Keratinocyte (primary cell): Measurements from ENCODE around the gene TECTB. TPM values are rescaled to one million over a fixed set of nuclear protein-coding genes. Genes with fewer than 3 reads are reported as not detected.

Experiments used
- DNase-seq: peaks from one replicate; pipeline ENCODE4 v3.0.0-alpha.2; 2011; ENCODE audit warnings: low read depth, missing footprints, low spot score
- FAIRE-seq: peaks from 2 replicates; lab custom pipeline; 2011; peaks lifted over from hg19 to GRCh38; lab: Jason Lieb, UNC
- H2AFZ ChIP-seq: 2 replicates; pipeline ENCODE4 v1.6.0; 2012; ENCODE audit warnings: low read length, control low read depth, inconsistent platforms; ENCODE audit not compliant: control insufficient read depth
- H3K27ac ChIP-seq: 2 replicates; pipeline ENCODE4 v1.5.1; 2011; ENCODE audit warnings: low read length; ENCODE audit not compliant: control insufficient read depth, insufficient read depth
- H3K27me3 ChIP-seq: 3 replicates; pipeline ENCODE4 v1.6.0; 2011; ENCODE audit warnings: low read length; ENCODE audit not compliant: control insufficient read depth, insufficient read depth; ENCODE audit errors: extremely low read depth
- H3K36me3 ChIP-seq, 2 experiments: 2 replicates in 1 of 2; 3 replicates in 1 of 2; pipeline ENCODE4 v1.5.1; 2011; ENCODE audit warnings: low read length in 2 of 2, mild to moderate bottlenecking in 1 of 2; ENCODE audit not compliant: control insufficient read depth in 2 of 2, insufficient read depth in 2 of 2; ENCODE audit errors: extremely low read depth in 1 of 2
- H3K4me1 ChIP-seq: 3 replicates; pipeline ENCODE4 v1.5.1; 2011; ENCODE audit warnings: low read length; ENCODE audit not compliant: control insufficient read depth, insufficient read depth; ENCODE audit errors: extremely low read depth
- H3K4me2 ChIP-seq: 3 replicates; pipeline ENCODE4 v1.6.0; 2011; ENCODE audit warnings: low read depth, low read length; ENCODE audit not compliant: control insufficient read depth, insufficient read depth; ENCODE audit errors: extremely low read depth
- H3K4me3 ChIP-seq, 3 experiments: fragments of 200-600 bp in 1 of 3; sonication (generic) in 1 of 3; 2 replicates in 2 of 3; 3 replicates in 1 of 3; pipeline ENCODE4 v1.5.1; 2011 to 2016; ENCODE audit warnings: low read length in 3 of 3, mild to moderate bottlenecking in 3 of 3, control low read depth in 2 of 3, inconsistent platforms in 1 of 3, low read depth in 1 of 3, mixed read lengths in 1 of 3, mixed run types in 1 of 3, moderate library complexity in 1 of 3; ENCODE audit not compliant: control insufficient read depth in 2 of 3, insufficient read depth in 2 of 3; ENCODE audit errors: extremely low read depth in 1 of 3
- H3K79me2 ChIP-seq: 2 replicates; pipeline ENCODE4 v1.6.0; 2012; ENCODE audit warnings: low read length; ENCODE audit not compliant: control insufficient read depth, insufficient read depth
- H3K9ac ChIP-seq: 3 replicates; pipeline ENCODE4 v1.6.0; 2011; ENCODE audit warnings: low read length; ENCODE audit not compliant: control insufficient read depth, insufficient read depth; ENCODE audit errors: extremely low read depth
- H3K9me1 ChIP-seq: 3 replicates; pipeline ENCODE4 v1.6.0; 2011; ENCODE audit warnings: low read length; ENCODE audit not compliant: control insufficient read depth, insufficient read depth; ENCODE audit errors: extremely low read depth
- H3K9me3 ChIP-seq: 2 replicates; pipeline ENCODE4 v1.5.1; 2012; ENCODE audit warnings: low read depth, low read length; ENCODE audit not compliant: control insufficient read depth
- H4K20me1 ChIP-seq: 3 replicates; pipeline ENCODE4 v1.6.0; 2011; ENCODE audit warnings: low read length; ENCODE audit not compliant: control insufficient read depth, insufficient read depth; ENCODE audit errors: extremely low read depth
- EZH2 ChIP-seq: IDR thresholded peaks from one replicate; pipeline ENCODE4 v1.6.1; 2012; ENCODE audit warnings: inconsistent platforms, mild to moderate bottlenecking, low read length, moderate library complexity
- dilution Hi-C: fragments of 300-500 bp; cut with MboI; formaldehyde crosslinking; loops from one replicate; pipeline ENCODE4 v1.7.0; 2020; ENCODE audit warnings: low sequenced_read_pairs; ENCODE audit not compliant: extremely low pct_ligation_motif_present
- polyA plus RNA-seq, 5 experiments: library from polyadenylated mRNA; depleted of rRNA in 3 of 5; stranded (reverse) in 3 of 5; stranded (forward) in 1 of 5; unstranded in 1 of 5; fragments of >200 nt; gene quantifications; 1 replicate in 1 of 5; 2 replicates in 3 of 5; 3 replicates in 1 of 5; pipeline versions ENCODE4 v1.2.1 to v1.2.3, GENCODE V29; 2011 to 2012; ENCODE audit warnings: missing spikeins in 2 of 5, low read depth in 1 of 5, low replicate concordance in 1 of 5
- TF ChIP-seq, protein P1 (sequence below), 3 experiments: IDR thresholded peaks in 1 of 3; conservative IDR thresholded peaks in 1 of 3; optimal IDR thresholded peaks in 1 of 3; 2 replicates in 2 of 3; 3 replicates in 1 of 3; pipeline versions ENCODE3 to v1.5.1; 2011; ENCODE audit warnings: low read length in 3 of 3, mild to moderate bottlenecking in 3 of 3, moderate library complexity in 2 of 3, control low read depth in 1 of 3, inconsistent platforms in 1 of 3; ENCODE audit not compliant: insufficient read depth in 2 of 3; ENCODE audit errors: extremely low read depth in 1 of 3

The TECTB gene
- polyA plus RNA-seq, 1 donor (not counting 4 experiments of a cell fraction or from before 2014, with no cell fraction given) = not detected

DNA sequence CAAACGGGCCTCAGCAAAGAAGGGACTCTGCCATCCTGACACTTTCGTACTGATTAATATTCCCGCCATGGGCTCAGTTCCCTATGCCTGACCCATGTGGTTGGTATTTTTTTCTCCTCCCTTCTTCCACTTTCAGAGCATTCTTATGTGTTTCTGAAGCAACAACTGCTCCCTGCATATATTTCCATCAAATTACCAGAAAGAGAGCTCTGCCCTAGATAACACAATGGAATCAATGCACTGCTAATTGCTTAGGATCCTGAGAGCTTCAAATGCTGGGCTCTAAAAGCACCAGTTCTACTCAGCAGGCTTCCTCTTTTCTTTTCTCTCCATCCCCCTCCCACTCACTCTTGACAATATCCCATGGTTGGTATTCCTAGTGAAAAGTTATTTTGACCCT lies 5.3 kb downstream of the TECTB start:
- H3K4me1 ChIP-seq = no peaks in the 10 kb centered on the region
- H3K4me3 ChIP-seq = no peak overlapping the region
- TF ChIP-seq, protein P1, sequence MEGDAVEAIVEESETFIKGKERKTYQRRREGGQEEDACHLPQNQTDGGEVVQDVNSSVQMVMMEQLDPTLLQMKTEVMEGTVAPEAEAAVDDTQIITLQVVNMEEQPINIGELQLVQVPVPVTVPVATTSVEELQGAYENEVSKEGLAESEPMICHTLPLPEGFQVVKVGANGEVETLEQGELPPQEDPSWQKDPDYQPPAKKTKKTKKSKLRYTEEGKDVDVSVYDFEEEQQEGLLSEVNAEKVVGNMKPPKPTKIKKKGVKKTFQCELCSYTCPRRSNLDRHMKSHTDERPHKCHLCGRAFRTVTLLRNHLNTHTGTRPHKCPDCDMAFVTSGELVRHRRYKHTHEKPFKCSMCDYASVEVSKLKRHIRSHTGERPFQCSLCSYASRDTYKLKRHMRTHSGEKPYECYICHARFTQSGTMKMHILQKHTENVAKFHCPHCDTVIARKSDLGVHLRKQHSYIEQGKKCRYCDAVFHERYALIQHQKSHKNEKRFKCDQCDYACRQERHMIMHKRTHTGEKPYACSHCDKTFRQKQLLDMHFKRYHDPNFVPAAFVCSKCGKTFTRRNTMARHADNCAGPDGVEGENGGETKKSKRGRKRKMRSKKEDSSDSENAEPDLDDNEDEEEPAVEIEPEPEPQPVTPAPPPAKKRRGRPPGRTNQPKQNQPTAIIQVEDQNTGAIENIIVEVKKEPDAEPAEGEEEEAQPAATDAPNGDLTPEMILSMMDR (optimal IDR thresholded peaks at IDR 0.05 in 1 of 3, IDR thresholded peaks at IDR 0.05 in 1 of 3, conservative IDR thresholded peaks at IDR 0.05 in 1 of 3; ENCODE audit: extremely low read depth in 1 of 3, insufficient read depth in 2 of 3, low read length in 3 of 3) = no peak
- no peak for TF ChIP-seq EZH2
- no peak overlapping the region for H3K4me2 ChIP-seq
- H4K20me1 ChIP-seq = no peaks in the 10 kb centered on the region
- no peak overlapping the region for H2AFZ ChIP-seq
- DNase-seq (no peak), FAIRE-seq (no peak)
- no peaks in the 10 kb centered on the region for H3K9me3 ChIP-seq
- H3K36me3 ChIP-seq = no peaks in the 10 kb centered on the region
- H3K27me3 ChIP-seq = no peaks in the 10 kb centered on the region
- no peak overlapping the region for H3K9ac ChIP-seq
- dilution Hi-C loops = no loop called here
- no peak overlapping the region for H3K27ac ChIP-seq
- H3K79me2 ChIP-seq = no peaks in the 10 kb centered on the region
- H3K9me1 ChIP-seq = no peaks in the 10 kb centered on the region

DNA sequence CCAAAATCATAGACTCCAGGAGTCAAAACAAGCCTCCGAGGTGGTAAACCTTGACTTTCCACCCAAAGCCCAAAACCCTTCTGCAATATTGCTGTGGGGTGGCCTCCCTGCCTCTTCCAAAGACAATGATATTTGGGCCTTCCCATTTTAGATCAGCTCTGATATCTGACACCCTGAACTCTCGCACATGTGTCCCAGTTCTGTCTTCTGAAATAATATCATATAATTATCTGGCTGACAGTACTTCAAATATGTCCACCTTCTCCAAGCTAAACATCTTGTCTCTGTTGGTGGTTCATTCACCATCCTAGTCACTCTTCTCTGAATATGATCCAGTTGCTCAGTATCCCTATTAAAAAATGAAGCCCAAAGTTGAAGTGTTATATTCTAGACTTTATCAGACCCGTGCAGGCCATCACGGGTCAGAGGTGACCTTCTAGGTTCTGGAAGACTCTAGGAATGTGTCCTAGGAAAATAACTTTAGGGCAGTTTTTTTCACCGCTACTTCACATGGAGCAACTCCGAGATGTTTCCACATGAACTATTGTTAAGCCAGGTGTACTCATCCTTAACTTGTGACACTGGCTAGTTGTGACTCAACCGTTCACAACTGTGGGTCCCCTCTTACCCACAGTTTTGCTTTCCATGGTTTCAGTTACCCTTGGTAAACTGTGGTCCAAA lies 6.3 kb downstream of the TECTB start:
- no peaks in the 10 kb centered on the region for H3K9me3 ChIP-seq

More for the DNA sequence above, 6.3 kb downstream of the TECTB start:
- no peaks in the 10 kb centered on the region for H3K79me2 ChIP-seq
- no peaks in the 10 kb centered on the region for H3K4me1 ChIP-seq
- no peak overlapping the region for H2AFZ ChIP-seq
- no peaks in the 10 kb centered on the region for H3K36me3 ChIP-seq
- no peak overlapping the region for H3K9ac ChIP-seq
- H3K4me2 ChIP-seq = no peak overlapping the region
- no peaks in the 10 kb centered on the region for H3K9me1 ChIP-seq
- no peak overlapping the region for H3K27ac ChIP-seq
- no peaks in the 10 kb centered on the region for H3K27me3 ChIP-seq
- no peak for TF ChIP-seq EZH2
- TF ChIP-seq, protein P1 (optimal IDR thresholded peaks at IDR 0.05 in 1 of 3, IDR thresholded peaks at IDR 0.05 in 1 of 3, conservative IDR thresholded peaks at IDR 0.05 in 1 of 3; ENCODE audit: extremely low read depth in 1 of 3, insufficient read depth in 2 of 3, low read length in 3 of 3) = no peak
- no peaks in the 10 kb centered on the region for H4K20me1 ChIP-seq
- H3K4me3 ChIP-seq = no peak overlapping the region
- FAIRE-seq (no peak), DNase-seq (no peak)
- dilution Hi-C loops = no loop called here
